OCI-LY1 (cell line): ENCODE data around the gene PIF1.

Experiments
- CTCF ChIP-seq: fragments of 200-600 bp; sonication (generic), shearing (Covaris generic); IDR thresholded peaks from 2 replicates; pipeline ENCODE4 v1.5.1; 2017; ENCODE audit warnings: mild to moderate bottlenecking, antibody characterized with exemption, low read length, moderate library complexity, mixed read lengths
- EZH2 ChIP-seq: fragments of 200-600 bp; sonication (generic), shearing (Covaris generic); IDR thresholded peaks from 2 replicates; pipeline ENCODE4 v1.8.0; 2017; ENCODE audit warnings: borderline replicate concordance, mixed run types, mild to moderate bottlenecking, antibody characterized with exemption, low read length, moderate library complexity, mixed read lengths

- TF ChIP-seq EZH2 (no peak), CTCF (no peak)
Observed at GRCh38 chr15:64825431-64826294, at the start of gene PIF1.
